GDM1 (cell line): ENCODE data around the gene FTO.

Source experiments
- DNase-seq: peaks from one replicate; lab custom pipeline; 2025; lab: John Stamatoyannopoulos, UW

Gene FTO

DNA sequence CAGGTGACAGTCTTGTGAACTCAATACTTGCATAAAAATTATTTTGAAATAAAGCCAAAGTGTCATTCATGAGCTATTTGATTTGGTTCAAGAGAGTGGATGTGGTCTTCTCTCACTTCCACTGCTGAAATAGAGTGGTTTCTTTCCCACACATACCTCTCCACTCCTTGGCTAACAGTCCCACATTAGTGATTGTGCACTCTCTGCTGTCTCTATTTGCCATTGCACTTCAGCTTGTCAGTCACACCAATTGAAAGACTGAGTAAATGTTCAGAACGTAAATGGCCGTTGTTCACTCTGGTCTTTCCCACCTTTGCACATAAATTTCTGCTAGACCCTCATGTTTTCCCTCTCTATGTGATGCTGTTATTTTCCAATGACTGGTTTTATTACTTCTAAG is 197.5 kb downstream of the FTO start:
- DNase-seq, result no peak

DNA sequence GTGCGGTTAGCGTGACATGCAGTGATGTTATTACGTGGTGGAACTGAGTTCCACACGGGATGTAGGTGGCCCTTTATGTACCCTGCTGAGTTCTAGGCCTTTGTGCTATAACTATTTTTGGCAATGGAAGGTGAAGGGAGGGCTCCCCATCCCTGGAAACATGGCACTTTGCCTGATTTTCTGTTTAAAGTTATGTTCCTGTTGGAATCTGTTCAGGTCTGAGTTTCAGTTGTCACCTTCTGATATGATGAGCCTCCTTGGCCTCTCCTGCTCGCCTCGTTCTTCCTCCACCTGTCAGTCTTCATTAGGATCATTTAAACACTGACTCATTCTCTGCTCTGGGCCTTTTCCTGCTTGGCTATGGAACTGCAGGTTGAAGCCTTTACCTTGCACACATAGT is 200.6 kb downstream of the FTO start:
- DNase-seq, result no peak

DNA sequence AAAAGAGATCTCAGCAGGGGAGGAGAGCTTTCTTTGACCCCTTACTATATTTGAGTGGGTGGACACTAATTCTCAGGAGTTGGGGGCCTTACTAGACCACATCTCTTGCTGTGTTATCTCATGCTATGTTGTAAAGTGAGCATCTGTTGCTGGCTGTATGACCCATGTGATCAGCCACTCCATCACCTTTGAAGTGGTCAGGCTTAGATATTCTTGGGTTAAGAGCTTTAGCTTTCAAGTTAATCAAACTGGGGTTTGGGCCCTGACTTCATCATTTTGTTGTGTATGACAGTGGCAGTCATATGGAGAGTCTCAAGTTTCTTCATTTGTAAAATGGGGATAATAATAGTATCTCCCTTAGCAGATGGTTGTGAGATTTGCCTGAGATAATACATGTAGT is 201.1 kb downstream of the FTO start:
- DNase-seq, result no peak

DNA sequence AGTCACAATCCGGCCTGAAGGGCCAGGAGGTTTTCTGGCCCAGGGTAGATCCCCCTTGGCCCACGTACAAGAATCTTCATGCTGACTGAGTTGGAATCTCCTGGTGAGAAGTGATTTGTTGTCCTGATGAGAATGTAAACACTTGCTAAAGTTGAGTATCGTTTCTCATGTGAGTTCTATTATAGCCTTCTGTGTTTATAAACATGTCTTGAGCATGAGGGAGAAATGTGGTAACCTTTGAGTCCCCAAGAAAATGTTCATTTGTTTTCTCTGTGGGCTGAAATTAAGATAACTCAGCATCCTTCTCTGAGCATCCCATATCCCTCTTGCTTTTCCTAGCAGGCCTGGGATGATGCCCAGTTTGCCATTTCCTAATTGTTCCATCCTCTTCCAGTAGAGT is 204.8 kb downstream of the FTO start:
- DNase-seq, result no peak

DNA sequence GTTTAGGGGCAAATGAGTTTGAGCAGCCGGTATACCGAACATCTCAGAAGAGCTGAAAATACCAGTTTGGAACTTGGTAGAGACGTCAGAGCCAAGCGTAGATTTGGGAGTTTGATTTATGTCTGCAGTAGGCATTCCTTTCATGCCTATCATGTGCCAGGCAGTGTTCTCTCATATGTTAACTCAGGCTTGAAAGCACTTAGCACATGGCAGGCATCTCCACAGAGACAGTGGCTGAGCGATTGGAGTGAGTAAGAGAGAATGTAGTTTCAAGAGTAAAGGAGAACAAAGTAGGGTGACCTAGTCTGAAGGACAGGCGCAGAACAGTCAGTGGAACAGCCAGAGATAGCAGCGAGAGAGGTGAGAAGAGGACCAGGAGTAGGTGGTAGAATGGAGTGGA is 207.0 kb downstream of the FTO start:
- no peak for DNase-seq

DNA sequence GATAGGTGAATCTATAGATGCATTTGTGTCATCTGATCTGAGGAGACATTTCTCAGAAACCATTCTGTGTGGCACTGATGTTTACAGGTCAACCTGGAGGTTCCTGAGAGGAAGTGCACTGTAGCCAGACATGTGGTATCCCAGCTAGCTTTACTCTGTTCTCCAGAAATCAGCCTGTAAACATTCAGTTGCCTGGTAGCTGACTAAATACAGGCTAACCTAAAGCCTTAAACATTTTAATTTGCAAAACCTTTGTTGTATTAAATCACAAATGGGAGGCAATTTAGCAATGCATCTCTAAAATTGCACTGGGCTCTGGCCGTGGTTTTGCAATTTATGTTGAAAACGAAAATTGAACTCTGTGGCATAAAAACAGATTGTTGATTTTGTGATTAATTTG is 207.6 kb downstream of the FTO start:
- DNase-seq, result no peak

DNA sequence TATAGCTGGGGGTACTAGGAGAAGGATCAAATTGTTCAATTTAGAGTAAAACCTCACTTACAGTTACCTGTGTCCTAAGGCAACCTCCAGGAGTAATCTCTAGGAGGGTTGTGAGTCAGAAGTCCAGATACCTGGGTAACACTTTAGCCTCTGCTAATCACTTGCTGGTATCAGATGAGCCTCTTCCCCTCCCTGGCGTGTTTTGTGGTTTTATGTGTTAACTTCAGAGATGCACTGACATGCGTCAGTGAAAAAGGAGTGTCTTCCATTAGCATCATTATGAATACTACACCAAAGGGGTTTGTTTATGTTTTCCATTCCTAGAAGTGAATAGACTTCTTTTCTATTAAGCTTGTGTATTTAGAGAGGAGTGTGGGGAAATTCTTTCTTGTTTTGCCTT is 208.2 kb downstream of the FTO start:
- DNase-seq, result no peak

DNA sequence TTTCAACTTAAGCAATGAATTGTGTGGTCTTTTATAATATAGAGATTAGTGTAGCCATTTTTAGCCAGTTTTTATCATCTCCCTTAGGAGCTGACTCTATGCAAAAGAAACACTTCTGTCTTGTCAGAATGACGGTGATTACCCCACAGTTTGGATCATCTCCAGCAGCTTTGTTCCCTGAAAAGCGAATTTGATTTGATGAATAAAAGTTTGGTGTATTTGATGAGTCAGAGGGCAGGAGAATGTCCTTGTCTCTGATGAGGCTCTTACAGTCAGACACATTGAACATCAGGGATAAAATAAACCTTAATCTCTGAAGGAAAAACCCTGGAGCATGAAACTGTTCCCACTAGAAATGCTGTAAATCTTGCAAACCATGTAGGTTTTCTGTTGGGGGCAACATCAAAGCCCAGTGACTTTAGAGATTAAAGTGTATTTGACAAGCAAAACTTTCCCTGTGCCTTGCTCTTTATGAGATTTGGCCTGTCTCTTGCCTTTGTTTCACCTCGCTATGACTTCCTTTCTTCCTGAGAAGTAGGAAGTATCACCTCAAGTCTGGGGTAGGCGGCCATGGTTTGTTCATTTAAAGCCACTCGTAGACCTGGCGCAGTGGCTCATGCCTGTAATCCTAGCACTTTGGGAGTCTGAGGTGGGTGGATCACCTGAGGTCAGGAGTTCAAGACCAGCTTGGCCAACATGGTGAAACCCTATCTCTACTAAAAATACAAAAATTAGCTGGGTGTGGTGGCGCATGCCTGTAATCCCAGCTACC is 209.3 kb downstream of the FTO start:
- no peak for DNase-seq

DNA sequence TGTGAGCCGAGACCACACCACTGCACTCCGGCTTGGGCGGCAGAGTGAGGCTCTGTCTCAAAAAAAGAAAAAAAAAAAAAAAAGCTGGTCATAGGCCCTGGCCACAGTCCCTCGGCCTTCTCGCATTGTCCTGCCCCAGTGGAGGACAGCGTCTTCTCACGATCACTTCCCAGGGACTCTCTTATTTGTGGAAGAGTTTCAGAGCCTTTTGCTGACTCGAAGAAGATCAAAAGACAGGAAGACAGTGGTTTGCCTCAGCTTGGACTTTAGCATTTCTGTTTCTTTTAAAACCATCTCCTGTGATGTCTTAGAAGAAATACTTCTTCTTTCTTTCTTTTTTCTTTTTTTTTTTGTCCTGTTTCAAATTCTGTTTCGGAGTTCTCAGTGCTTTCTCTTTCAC is 210.0 kb downstream of the FTO start:
- DNase-seq, result no peak

DNA sequence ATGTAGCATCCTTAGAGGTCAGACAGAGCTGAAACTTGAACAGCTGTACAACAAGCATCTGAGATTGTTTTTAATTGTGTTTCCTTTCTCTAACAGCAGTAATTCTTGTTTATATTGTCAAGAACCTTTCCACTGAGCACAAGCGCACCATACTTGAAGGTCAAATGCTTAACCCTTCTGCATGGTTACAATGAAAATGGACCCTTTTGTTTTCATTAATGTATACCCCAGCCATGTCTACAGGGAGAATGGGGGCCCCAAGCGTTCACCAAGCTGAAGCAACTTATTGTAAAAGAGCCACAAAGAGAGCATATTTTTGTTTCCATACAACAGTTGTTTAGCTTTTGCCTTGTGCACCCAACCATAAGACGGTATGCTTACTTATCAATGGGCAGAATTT is 210.8 kb downstream of the FTO start:
- DNase-seq, result no peak

DNA sequence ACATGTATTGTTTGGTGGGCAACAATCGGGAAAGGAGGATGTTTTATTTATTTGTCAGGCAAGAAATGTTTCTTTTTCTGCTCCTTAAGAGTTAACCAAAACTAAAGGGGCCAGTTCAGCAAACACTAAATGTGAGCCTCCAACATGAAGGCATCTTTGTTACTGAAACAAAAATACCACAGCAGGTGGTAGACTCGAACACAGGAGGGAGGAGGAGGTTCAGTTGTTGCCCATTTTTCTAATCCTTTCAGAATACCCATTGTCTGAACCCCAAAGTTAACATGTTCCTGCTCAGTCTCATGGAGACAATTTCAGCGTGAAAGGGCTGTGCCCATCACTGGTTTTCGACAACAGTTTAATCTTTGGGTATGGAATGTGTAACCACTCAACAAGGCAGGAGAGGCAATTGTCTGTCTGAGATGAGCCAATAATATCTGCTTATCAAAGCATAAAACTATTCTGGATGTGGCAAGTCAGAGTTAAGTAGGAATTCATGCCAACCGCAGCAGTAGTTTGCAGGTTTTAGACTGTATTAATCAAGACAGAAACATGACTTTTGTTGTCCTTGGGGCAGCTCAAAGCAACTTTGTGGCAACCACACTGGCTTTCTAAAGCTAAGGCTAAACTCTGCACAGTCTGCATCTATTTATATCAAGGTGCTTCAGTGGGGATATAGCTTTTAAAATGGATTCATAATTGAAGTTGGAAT is 211.7 kb downstream of the FTO start:
- DNase-seq, result no peak

- no peak for DNase-seq
Measured at GRCh38 chr16:53920988-53921387, 217.0 kb downstream of the FTO start.

DNA sequence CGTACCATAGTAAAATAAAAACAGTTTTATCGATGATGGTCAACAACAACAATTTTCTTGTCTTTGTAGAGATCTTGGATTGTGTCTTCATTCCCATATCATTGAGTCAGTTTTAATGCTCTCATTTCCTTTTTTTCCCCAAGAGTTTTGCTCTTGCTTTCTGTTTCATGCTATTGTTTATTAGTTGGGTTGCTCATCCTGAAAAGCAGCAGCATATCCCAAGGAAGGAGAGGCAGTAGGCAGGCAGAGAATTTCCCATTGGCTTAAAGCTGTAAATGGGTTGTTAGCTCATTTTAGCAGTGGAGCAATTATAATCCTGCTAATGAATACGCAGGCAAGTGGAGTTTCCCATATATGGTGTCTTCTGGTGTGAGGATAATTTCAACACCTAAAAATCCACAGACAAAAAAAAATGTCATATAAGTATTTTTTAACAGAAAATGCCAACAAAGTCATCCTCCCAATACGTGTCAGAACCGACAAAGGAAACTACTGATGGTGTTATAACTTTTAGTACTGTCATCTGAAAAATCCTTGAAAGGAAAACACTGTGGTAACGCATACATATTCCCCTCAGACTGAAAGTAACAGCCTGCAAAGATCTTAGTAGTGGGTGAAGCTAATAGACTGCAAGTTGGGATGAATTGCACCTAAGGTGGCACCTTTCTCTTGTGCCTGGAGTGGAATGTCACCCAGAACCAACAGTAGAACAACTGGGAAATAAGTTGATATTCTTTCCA is 218.3 kb downstream of the FTO start:
- DNase-seq, result no peak

GRCh38 chr16:53922807-53923571 is 219.0 kb downstream of the FTO start:
- no peak for DNase-seq

GRCh38 chr16:53924331-53925106 is 220.6 kb downstream of the FTO start:
- DNase-seq, result no peak

GRCh38 chr16:53925107-53925410 is 221.1 kb downstream of the FTO start:
- no peak for DNase-seq

GRCh38 chr16:53925526-53925925 is 221.6 kb downstream of the FTO start:
- DNase-seq, result no peak

GRCh38 chr16:53926209-53926608 is 222.3 kb downstream of the FTO start:
- DNase-seq, result no peak

- DNase-seq, result no peak
Measured at GRCh38 chr16:53932975-53933374, 229.0 kb downstream of the FTO start.

GRCh38 chr16:53933407-53933806 is 229.5 kb downstream of the FTO start:
- no peak for DNase-seq

DNA sequence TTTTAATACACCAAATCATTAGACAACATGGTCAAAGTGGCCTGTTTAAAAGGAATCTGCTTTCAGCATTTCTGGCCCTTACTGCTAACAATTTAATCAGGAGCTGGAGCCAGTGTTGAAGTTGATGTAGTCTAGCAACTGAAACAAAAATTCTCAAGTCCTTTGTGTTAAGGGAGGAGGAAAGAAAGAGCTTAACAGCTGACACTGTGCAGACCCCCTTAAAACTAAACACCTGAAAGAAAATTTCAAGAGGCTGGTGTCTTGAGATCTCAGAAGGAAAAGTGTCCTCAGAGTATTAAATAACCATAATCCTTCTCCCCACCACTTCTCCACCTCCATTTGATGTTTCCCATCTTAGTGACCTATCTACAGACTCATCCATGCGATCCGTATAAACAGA is 232.1 kb downstream of the FTO start:
- DNase-seq, result no peak

DNA sequence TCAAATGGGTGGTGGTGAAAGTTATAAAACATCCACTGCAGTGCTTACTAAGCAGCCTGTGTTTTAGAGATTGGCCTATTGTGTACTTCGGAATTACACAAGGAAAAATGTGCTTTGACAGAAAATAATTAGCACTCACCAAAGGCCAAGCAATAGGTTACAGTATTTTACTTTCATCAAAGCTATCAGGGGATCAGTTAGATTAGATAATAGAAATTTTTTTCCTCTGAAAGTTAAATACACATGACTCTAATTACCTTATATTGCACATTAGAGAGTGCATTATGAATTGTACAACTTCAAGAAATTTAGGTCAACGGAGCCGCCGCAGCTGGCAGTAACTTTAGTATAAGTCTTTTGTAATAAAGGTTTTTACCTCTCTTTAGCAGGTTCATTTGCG is 232.6 kb downstream of the FTO start:
- no peak for DNase-seq
